ENCODE measurements around the gene TAL1. TPM values are rescaled to one million over a fixed set of nuclear protein-coding genes. Genes with fewer than 3 reads are reported as not detected.

The TAL1 gene
- polyA plus RNA-seq, 4 donors: 3.8 to 6.2 (median 4.2) TPM

DNA sequence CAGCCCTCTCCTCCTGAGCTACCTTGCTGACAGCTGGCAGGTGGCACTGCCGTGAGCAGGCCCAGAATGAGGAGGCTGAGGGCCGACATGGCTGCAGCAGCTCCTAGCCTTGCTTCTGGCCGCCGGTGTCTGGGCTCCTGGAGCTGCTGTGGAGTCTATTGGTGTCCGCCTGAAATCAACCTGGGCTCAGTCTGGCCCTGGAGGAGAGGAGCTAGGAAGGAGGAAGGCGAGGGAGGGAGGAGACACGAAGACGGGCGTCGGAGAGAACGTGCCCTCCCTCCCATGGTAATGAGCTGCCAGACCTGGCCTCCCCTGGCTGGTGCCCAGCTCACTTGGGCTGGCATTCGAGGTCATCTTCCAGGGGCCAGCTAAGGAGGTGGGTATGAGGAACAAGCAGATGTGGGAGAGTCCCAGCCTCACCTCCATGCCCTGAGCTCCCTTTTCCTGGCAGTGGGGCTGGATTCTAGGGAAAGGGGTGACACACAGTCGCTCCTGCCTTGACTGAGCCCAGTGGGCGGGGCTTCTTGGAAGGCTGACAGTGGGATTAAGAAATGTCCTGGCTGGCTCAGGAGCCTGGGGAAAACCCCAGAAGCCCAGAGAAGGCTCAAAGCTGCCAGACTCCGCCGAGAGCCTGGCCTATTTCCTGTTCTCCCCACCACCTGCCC, 42.0 kb downstream of the TAL1 start, which contains the start of gene PDZK1IP1:
PDZK1IP1 (minus strand) TSS at position 193 of the 665 bp plus-strand sequence; CDS start at position 89, 104 bp downstream.
- DNase-seq (ENCODE audit: low read depth in 4 of 4, low spot score in 3 of 4): no peak

DNA sequence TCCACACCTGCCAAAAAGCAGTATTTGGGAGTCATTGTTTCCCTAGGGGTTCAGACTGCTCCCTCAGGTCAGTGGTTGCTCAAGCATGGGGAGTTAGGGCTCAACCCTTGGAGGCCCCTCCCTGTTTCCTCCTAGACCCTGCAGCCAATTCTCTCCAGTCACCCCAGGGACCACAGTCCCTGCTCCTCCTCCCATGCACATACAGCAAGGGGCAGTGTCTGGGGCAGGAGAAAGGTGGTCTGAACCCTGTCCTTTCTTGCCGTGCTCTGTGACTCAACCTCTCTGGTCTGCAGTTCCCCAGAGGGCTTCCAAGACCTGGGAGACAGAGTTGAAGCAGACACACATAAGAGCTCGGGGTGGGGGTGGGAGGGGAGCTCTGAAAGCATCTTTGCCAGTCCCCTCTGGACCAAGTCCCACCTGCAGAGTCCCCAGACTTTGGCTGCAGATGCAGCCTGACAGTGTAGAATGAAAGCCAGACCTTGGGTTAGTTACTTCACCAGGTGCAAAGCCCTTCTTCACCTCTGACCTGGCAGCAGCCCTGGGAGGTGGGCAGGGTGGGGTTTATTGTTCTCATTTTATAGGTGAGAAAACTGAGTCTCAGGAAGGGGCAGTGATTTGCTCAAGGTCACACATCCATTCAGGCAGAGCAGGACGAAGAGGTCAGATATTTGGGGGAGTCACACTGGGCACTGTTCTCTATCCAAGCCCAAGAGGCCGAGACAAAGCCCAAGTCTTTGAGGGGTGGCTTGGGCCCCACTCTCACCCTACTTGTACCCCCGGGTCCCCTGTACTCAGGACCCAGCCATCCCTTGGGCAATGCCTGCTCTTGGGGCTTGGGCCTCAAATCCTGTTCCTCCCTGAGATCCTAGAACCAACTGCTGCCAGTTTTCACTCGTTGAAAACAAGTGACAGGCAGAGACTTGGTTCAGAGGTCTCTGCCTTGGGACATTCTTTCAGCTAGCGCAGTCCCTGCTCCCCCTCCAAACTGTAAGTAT, 42.9 kb downstream of the TAL1 start:
- no peak for DNase-seq (ENCODE audit: low read depth in 4 of 4, low spot score in 3 of 4)

DNA sequence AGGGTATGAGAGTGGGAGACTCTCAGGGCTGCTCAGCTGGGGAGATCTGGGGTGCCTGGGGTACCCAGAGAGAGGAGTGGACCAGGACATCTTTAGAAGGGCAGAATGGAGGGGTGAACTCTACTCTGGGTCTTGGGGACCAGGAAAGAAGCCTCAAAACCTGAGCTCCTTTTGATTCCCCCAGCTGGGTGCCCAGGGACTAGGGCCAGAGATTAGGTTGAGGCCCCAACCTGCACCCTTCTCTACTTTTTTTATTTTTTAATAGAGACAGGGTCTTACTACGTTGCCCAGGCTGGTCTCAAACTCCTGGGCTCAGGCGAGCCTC, 44.1 kb downstream of the TAL1 start:
- DNase-seq (ENCODE audit: low read depth in 4 of 4, low spot score in 3 of 4): no peak

DNA sequence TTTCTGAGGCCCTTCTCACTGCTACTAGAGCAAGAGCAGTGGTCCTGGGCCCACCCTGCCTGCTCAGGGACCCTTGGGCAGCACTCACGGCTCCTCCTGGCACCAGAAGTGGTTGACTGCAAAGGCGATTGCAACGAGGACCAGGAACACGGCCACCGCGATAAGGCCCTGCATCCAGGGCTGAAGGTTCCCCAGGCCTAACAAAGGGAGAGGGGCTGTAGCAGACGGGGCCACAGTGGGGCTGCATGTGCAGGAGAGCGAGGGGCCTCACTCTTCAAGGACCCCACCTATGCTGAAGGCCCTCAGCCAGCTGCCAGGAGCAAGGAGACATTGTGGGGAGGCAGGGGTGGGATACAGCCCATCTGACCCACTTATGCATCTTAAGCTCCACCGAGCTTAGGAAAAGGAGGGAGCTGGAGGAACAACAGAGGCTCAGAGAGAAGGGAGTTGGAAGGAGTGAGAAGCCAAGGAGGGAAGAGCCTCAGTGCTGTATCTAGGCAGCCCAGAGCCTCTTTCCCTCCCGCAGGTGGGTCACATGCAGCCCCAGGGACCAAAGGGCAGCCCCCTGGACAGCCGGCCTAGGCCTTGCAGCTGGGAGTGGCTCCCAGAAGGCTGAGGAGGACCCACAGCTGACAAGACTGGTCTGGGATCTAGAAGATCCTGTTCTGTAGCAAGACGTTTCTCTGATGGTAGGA, 44.6 kb downstream of the TAL1 start:
- DNase-seq (ENCODE audit: low read depth in 4 of 4, low spot score in 3 of 4): no peak

DNA sequence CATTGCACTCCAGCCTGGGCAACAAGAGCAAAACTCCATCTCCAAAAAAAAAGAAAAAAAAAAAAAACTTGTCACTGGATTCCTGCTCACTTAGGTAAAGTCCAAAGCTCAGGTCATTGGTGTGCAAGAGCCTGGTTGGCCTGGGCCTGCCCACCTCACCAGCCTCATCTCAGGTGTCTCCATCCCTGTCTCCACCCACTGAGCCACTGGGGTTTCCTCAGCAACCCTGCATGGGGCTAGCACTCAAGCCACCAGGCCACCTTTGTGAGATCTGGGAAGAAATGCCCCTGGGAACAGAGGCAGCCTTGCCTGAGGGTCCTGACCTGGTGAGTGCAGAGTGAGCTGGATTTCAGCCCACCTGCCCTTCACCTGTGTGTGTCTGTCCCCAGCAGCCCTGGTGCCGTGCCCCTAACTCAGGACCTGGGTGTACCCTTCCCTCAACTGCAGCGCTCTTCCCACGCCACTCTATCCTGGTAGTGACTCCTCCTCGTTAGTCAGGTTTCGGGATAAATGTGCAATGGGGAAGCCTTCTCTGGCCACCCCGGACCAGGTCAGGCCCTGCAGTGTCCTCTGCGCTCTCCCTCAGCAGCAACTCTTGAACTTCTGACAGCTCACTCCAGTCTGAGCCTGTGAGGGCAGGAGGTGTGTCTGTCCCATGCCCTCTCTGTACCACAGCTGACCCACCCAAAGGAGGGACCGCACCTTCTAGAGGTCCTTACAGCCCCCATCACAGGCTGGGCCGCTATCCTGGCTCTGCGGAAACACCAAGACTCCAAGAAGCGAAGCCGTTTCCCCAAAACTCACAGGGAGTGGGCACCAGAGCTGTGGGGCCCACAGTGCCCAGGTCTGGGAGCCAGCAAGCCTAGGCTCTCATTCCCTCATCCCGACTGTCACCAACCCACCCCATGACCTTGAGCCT, 45.5 kb downstream of the TAL1 start:
- no peak for DNase-seq (ENCODE audit: low read depth in 4 of 4, low spot score in 3 of 4)

DNA sequence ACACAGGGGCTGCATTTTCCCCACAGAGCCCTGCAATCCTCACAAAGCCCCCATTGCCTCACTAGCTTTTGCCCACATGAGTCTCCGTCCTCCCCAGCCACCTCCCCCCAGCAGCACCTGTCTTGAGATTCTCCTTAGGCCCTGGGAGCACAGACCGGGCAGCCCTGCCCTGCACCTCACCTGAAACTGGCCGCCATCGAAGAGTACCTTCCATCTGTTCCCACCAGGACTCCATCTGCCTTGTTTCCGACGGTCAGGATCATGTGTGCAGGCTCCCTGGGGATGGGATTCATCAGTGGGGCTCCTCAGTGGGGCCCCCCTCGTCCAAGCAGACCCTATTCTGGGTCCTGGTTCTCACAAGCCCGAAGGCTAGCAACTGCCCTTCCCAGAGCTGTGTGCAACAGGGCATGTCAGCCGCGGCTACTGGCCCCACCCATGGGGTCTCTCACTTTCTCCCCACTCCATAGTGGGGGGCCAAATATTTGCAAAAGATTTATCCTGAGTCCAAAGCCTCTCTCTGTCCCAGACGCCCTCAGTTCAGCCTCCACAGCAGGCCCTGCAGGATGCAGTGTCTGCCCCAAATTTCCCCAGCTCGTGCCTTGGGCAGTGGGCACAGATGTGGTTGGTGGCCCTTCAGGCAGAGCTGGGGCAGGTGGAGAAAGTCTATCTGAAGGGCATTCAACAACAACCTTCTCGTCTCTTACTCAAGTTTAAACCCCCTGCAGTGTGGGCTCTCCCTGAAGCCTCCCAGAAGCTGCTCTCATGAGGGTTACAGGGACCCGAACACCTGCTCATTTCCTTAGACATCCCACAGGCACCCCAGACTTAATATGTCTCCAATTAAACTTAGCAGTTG, 47.0 kb downstream of the TAL1 start:
- no peak for DNase-seq (ENCODE audit: low read depth in 4 of 4, low spot score in 3 of 4)

DNA sequence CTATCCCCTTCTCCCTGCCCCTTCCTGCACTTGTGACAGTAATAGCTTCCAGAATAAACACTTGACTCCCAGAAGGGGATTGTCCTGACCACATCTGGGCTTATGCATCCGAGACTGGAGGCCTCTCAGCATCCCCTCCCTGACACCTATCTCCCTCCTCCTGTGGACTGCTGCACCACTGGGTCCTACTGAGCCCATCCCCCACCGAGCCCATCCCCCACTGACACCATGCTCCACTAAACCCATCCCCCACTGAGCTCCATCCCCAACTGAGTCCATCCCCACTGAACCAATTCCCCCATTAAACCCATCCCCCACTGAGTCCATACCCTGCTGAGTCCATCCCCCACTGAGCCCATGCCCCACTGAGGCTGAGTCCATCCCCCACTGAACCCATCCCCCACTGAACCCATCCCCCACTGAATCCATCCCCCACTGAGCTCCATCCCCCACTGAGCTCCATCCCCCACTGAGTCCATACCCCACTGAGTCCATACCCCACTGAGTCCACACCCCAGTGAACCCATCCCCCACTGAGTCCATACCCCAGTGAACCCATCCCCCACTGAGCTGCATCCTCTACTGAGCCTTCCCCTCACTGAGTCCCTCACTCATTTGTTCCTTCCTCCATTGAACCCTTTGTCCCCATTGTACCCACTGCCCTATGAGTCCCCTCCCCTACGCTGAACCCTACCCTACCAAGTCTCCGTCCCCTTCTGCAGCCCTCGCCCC, 47.8 kb downstream of the TAL1 start:
- no peak for DNase-seq (ENCODE audit: low read depth in 4 of 4, low spot score in 3 of 4)

DNA sequence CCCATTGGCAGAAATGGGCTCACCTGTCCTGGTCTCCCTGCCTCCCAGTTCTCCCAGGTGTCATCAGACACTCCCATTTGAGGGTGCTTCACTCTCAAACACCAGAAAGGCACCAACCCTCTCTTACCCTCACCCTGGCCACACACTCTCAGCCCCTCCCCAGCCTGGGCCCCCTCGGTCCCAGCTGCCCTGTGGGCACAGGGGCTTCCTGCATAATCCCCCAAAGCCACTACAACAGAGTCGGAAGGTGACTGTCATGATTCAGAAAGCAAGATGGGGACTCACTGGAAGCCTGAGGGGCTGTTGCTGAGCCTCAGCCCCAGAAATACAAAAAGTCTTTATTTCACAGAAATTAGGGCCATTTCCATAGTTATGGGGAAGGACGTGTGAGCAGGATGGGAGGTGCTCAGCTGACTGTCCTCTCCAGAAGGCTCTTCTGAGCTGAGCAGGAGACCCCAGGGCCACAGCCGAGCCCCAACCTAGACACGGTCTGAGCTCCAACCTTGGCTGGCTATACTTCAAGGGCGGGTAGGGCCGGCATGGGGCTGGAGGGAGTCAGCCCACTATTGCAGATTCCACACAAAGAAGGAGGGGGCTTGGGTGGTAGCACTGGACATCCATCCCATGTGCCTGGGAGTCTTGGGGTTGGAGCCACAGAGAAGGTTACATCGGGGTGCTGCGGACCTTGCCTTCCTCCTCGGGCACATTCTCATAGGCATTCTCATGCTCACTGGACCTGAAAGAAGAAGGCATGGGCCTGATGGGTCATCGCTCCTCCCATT, 48.5 kb downstream of the TAL1 start:
- no peak for DNase-seq (ENCODE audit: low read depth in 4 of 4, low spot score in 3 of 4)

DNA sequence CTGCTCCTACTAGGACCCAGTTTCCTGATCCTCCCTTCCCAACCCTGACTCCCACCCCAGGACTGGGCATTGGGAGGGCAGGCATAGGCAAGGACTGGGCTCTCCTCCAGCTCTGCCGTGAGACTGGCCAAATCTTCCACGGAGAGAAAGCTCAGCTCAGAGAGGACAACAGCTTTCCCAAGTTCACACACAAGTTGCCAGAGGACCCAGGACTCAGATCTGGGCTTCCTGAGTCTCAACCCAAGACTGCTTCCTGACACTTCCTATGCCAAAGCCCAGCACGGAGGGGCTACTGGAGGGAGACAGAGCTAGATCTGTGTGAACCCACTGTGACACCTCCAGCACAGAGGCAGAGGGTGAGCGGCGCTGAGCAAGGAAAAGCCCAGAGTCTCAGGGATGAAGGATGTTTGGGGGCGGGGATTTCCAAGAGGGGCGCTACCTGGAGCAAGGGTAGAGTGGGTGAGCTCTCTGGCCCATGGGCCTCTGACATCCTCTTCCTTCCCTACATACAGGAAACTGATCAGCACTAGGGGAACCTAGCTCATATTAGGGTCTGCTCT, 49.3 kb downstream of the TAL1 start:
- no peak for DNase-seq (ENCODE audit: low read depth in 4 of 4, low spot score in 3 of 4)

DNA sequence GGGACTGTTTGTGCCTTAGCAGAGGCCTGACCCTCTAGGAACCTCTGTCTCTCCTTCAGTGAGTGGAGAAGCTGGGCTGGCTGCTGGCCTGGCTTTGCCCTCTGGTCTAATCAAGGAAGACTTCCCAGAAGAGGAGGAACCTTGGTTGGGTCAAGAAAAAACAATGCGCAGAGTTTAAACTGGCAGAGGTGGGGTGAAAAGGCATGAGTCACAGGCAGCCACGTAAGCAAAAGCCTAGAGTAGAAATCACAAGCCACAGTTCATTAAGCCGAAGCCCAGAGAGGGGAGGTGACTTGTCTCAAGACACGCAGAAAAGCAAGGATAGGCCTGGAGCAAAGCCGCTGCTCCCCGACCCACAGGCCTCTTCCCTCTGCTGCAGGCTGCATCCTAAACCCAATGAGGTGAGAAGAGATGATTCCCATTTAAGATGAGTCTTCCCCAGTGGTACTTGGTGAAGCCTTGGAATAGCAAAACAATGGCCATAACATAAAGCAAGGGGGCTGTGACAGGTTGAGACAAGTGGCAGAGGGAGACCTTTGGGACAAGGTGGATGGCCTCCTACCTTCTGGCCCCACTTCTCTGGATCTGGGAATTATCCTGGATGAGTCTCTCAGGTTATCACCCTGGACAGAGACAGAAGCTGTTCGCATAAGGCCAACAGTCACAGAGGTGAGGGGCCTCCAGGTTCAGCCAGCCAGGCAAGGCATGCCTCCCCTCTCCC, 49.9 kb downstream of the TAL1 start:
- no peak for DNase-seq (ENCODE audit: low read depth in 4 of 4, low spot score in 3 of 4)

DNA sequence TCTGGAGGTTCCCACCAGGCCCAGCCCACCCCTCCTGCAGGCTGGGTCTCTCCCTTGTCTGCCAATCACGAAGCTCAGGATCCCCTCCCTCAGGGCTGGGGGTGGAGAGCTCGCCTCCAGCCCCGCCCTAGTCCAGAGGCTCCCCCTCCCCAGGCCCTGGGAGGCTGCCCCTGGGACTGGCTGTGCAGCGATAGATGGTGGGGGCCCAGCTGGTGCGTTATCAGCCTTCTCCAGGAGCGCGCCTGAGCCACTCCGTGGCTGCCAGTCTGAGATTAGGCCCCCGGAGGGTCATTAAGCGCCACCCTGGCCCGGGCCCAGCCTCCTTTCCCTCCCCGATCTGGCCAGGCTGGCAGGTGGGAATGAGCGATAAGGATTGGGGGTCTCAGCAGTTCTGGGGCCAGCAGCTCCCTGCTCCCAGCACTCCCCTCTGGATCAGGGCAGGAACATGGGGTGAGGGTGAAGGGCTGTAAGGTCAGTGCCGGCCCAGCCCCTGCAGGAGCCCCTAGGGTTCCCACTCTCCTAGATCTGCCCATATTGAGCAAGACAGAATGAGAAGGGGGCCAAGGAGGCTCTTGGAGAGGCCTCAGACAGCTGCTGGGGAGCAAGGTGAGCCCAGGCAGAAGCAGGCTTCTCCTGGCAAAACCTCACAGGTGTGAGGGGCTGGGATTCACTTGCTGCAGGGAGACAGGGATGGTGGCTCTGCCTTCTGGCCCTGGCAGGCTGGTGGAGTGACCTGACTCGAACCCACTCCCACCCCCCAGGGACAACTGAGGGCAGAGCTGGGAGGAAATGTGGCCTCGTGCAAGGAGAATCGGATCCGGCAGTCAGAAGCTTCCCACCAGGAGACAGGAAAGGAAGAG, 50.7 kb downstream of the TAL1 start:
- no peak for DNase-seq (ENCODE audit: low read depth in 4 of 4, low spot score in 3 of 4)

DNA sequence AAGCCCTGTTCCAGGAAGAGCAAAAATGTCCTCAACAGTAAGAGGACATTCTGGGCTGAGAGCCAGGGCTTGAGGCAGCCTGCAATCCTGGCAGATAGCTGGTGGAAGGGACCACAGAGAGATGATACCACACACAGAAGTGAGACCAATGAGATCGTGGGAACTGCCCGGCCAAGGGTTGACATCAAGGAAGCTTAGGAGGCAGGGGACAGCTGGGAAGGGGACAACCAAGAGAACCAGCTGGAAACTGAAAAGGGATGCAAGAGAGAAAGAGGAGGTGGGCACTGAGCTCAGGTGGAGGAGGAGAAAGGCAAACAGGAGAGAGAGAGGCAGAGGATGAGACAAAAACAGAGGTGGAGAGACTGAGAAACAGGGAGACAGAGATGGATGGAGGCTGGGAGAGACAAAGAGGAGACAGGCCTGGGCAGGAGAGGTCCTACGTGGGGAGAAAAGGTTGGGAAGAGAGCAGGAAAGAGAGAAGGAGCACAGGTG, 51.4 kb downstream of the TAL1 start:
- DNase-seq (ENCODE audit: low read depth in 4 of 4, low spot score in 3 of 4): no peak

DNA sequence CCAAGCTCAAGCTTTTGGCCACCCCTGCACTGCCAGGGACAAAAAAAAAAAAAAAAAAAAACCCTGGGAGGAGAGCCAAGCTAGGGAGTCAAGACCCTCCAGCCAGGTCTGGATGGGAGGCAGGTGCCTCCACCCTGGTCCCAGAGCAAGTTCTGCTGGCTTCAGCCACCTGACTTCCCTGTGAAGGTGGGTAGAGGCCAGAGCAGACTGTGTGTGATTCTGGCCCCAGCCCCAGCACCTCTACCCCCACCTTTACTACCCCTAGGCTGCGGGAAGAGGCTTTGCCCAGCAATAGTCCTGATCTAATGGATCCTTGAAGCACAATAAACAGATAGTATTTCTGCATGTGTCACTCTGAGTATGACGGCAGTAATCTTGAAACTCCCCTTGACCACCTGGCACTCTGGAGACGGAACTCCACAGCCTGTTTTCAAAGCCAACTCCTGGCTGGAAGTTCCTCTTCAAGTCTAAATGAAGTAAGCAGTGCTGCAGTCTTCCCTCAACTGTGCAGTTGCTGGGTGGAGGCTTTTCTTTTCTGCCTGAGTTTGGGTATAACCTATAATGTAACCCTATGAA, 51.9 kb downstream of the TAL1 start:
- DNase-seq (ENCODE audit: low read depth in 4 of 4, low spot score in 3 of 4): no peak

DNA sequence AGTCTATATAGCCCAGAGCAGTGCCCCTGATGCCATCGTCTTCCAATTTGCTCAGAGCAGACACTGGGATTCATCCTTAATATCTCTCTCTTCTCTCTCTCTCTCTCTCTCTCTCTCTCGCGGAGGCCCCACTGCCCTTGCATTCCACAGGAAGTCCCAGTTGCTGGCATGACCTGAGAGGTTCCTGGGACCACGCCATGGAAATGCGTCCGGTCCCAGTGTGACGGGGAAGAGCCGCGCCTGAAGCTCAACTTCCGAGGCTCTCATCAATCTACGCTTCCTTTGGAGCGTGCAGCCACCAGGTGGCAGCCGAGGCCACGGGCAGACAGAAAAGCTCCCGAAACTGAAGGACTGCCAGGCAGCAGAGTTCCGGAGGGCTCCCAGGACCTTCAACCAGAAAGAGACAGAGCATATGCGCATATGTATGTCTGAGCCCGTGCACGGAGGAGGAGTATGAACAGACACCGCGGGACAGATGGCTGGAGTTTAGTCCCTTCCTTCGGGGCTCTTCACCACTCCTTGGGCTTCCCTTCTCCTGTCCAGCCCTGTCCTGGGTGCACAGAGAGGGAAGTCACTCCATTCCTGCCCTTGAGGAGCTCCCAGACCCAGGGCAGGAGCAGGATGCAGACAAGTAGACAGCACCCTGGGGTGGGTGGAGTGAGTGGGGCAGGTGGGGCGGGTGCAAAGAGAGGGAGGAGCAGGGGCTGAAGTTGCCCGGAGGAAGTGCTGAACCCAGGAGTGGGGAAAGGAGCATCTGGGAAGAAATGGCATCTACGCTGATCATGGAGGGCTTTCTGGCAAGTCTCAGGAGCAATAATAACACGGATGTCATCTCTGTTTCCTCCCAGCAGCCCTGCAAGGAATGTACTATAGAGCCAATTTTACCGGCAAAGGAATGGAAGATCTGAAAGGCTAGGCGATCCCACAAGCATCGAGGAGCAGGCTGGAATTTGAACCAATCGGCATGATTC, 52.7 kb downstream of the TAL1 start:
- peak; percentile 78 to 84 (median 83) for DNase-seq (ENCODE audit: low read depth in 4 of 4, low spot score in 3 of 4)

Measured in left renal pelvis (tissue), 4 donors.